ENCODE results near the gene CEP192. TPM values are rescaled to one million over a fixed set of nuclear protein-coding genes. Genes with fewer than 3 reads are reported as not detected.

Gene CEP192
- polyA plus RNA-seq, 3 donors = 3.0 to 29.6 (median 3.7) TPM

- TF ChIP-seq CTCF (IDR thresholded peaks at IDR 0.05) = no peak
- H2AFZ ChIP-seq (ENCODE audit: insufficient read depth, low read depth, low read length, poor library complexity, severe bottlenecking) = no peak overlapping the region
- H3K36me3 Mint-ChIP-seq = peaks cover 37 to 38% of the 10 kb centered on the region in 2 donors
- no peak overlapping the region for H3K9ac ChIP-seq (ENCODE audit: insufficient read depth, low read length, poor library complexity, severe bottlenecking)
- H3K79me2 ChIP-seq (ENCODE audit: insufficient read depth, low read length) = peaks cover 82% of the 10 kb centered on the region
- peaks cover 53% of the 10 kb centered on the region for H4K20me1 ChIP-seq (ENCODE audit: insufficient read depth, low read length)
- no peak overlapping the region for H3K4me3 Mint-ChIP-seq
- no peaks in the 10 kb centered on the region for H3K27me3 ChIP-seq (ENCODE audit: control insufficient read depth in 2 of 2, insufficient read depth in 2 of 2, low read length in 2 of 2)
- no peak overlapping the region for H3K4me3 ChIP-seq (replicated peaks in 1 of 3; ENCODE audit: low read depth in 2 of 3, low read length in 3 of 3)
- H3K9me3 Mint-ChIP-seq = no peaks in the 10 kb centered on the region
- peaks cover 7 to 10% of the 10 kb centered on the region in 2 donors for H3K4me1 ChIP-seq (ENCODE audit: control insufficient read depth in 1 of 2, insufficient read depth in 2 of 2, low read length in 2 of 2)
- DNase-seq = no peak
- H3K4me2 ChIP-seq (replicated peaks; ENCODE audit: extremely low read depth, low read length, poor library complexity, severe bottlenecking) = no peak overlapping the region
- WGBS (ENCODE audit: insufficient coverage) = 73% methylated on average over 8 of the region's 8 CpGs
- intact Hi-C loops (cut with micrococcal nuclease) = no loop called here
- H3K27ac Mint-ChIP-seq = no peak overlapping the region
- peaks cover 16% of the 10 kb centered on the region for H3K4me1 Mint-ChIP-seq
- H3K9me3 ChIP-seq (replicated peaks in 1 of 2; ENCODE audit: control insufficient read depth in 1 of 2, insufficient read depth in 1 of 2, low read length in 2 of 2) = no peaks in the 10 kb centered on the region
- H3K36me3 ChIP-seq (replicated peaks in 1 of 2; ENCODE audit: control insufficient read depth in 1 of 2, insufficient read depth in 2 of 2, low read length in 2 of 2) = peaks cover 44 to 90% of the 10 kb centered on the region in 2 donors
- peak overlapping the region in 1 of 2 donors; percentile 46 for H3K27ac ChIP-seq (ENCODE audit: low read depth in 1 of 2, low read length in 2 of 2)
- H3K27me3 Mint-ChIP-seq (ENCODE audit: low read depth in 3 of 3) = no peaks in the 10 kb centered on the region
Observed at GRCh38 chr18:13004396-13004795, 13.2 kb downstream of the CEP192 start.

- TF ChIP-seq CTCF (IDR thresholded peaks at IDR 0.05) = no peak
- Mint-ChIP-seq H3K27me3 (ENCODE audit: low read depth in 3 of 3) (no peaks in the 10 kb centered on the region), H3K27ac (no peak overlapping the region), H3K36me3 (peaks cover 35 to 37% of the 10 kb centered on the region in 2 donors), H3K4me3 (no peak overlapping the region), H3K9me3 (no peaks in the 10 kb centered on the region), H3K4me1 (peaks cover 16% of the 10 kb centered on the region)
- H3K4me3 ChIP-seq (replicated peaks in 1 of 3; ENCODE audit: low read depth in 2 of 3, low read length in 3 of 3) = no peak overlapping the region
- peaks cover 73% of the 10 kb centered on the region for H3K79me2 ChIP-seq (ENCODE audit: insufficient read depth, low read length)
- WGBS (ENCODE audit: insufficient coverage) = 89% methylated on average over 1 of the region's 1 CpG
- H3K9ac ChIP-seq (ENCODE audit: insufficient read depth, low read length, poor library complexity, severe bottlenecking) = no peak overlapping the region
- H3K9me3 ChIP-seq (replicated peaks in 1 of 2; ENCODE audit: control insufficient read depth in 1 of 2, insufficient read depth in 1 of 2, low read length in 2 of 2) = no peaks in the 10 kb centered on the region
- H2AFZ ChIP-seq (ENCODE audit: insufficient read depth, low read depth, low read length, poor library complexity, severe bottlenecking) = no peak overlapping the region
- peaks cover 48 to 91% of the 10 kb centered on the region in 2 donors for H3K36me3 ChIP-seq (replicated peaks in 1 of 2; ENCODE audit: control insufficient read depth in 1 of 2, insufficient read depth in 2 of 2, low read length in 2 of 2)
- no peak for DNase-seq
- no peak overlapping the region for H3K4me2 ChIP-seq (replicated peaks; ENCODE audit: extremely low read depth, low read length, poor library complexity, severe bottlenecking)
- peaks cover 7 to 10% of the 10 kb centered on the region in 2 donors for H3K4me1 ChIP-seq (ENCODE audit: control insufficient read depth in 1 of 2, insufficient read depth in 2 of 2, low read length in 2 of 2)
- H3K27ac ChIP-seq (ENCODE audit: low read depth in 1 of 2, low read length in 2 of 2) = peak overlapping the region in 1 of 2 donors; percentile 76
- H3K27me3 ChIP-seq (ENCODE audit: control insufficient read depth in 2 of 2, insufficient read depth in 2 of 2, low read length in 2 of 2) = no peaks in the 10 kb centered on the region
- H4K20me1 ChIP-seq (ENCODE audit: insufficient read depth, low read length) = peaks cover 44% of the 10 kb centered on the region
- intact Hi-C loops (cut with micrococcal nuclease) = no loop called here
Observed at GRCh38 chr18:13005289-13005688, 14.1 kb downstream of the CEP192 start.
